Endothelial cell of hepatic sinusoid (primary cell): Measurements from ENCODE around the gene MTX2.
"Not testable (repeated sequence)": the region's sequence is repeated elsewhere in the genome, so short reads cannot be mapped to it uniquely, and the experiment has no call there.

ENCODE experiments used
- in situ Hi-C: cut with HindIII; loops from 2 replicates; pipeline ENCODE4 v1.10.0; 2017; ENCODE audit warnings: low sequenced_read_pairs

Gene MTX2

GRCh38 chr2:176370467-176371171 is 101.4 kb downstream of the MTX2 start:
- in situ Hi-C loops: no loop called here

DNA sequence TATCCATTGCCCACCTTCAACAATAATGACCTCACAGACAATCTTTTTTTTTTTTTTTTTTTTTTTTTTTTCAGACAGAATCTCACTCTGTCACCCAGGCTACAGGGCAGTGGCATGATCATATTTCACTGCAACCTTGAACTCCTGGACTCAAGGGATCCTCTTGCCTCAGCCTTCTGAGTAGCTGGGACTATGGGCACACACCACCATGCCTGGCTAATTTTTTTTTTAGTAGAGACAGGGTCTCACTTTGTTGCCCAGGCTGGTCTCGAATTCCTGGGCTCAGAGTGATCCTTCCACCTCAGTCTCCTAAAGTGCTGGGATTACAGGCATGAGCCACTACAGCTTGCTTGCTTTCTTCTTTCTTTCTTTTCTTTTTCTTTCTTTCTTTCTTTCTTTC is 103.9 kb downstream of the MTX2 start:
- in situ Hi-C loops: not testable (repeated sequence)

DNA sequence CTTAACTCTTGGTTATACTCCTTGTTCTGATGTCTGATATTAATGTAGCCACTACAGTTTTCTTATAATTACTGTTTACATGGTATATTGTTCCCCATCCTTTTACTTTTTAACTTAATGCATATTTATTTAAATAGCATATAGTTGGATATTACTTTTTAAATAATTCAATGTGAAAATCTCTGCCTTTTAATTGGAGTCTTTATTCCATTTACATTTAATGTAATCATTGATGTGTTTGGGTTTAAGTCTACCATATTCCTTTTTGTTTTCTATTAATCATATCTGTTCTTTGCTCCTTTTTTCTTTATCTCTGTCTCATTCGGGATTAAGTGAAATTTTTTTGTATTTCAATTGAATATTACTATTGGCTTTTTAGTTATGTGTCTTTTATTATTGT is 109.1 kb downstream of the MTX2 start:
- in situ Hi-C loops: no loop called here

DNA sequence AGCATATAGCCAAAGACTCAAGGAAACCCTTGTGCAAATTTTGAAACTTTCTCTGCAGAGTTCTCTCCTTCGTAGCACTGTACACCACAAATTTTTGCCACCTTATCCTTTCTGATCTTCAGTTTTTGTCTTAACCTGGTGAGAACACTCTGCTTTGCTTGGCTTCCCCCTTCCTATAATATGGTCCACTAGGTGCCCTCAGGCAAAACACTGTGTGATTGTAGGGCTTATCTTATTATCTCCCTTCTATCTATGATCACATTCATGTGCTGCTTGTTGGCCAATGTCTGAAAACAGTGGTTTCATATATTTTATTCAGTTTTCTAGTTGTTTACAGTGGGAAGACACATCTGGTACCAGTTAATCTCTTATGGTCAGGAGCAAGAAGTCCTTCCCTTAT is 111.1 kb downstream of the MTX2 start:
- in situ Hi-C loops: no loop called here

DNA sequence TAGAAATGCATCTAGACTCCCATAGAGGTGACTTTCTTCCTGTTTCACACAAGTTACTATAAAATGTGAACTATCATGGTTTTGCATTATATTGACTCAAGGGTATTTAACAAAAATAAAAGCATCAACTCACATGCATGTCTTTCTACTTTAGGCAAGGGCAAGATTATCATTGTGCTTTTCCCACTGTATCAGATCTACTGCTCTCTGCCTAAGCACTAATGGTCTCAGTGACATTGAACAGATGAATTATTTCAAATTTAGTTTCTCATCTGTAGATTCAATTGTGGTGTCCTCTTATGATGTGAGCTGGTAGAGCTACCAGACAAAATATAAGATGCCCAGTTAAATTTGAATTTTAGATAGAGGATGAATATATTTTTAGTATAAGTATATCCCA is 113.9 kb downstream of the MTX2 start:
- in situ Hi-C loops: no loop called here

GRCh38 chr2:176383836-176384442 is 114.7 kb downstream of the MTX2 start:
- in situ Hi-C loops: no loop called here

GRCh38 chr2:176385219-176385759 is 116.0 kb downstream of the MTX2 start:
- in situ Hi-C loops: no loop called here

- in situ Hi-C loops: no loop called here
Observed at GRCh38 chr2:176385838-176386237, 116.6 kb downstream of the MTX2 start.
